Measurements from ENCODE around the gene RHBDD3. TPM values are rescaled to one million over a fixed set of nuclear protein-coding genes. Genes with fewer than 3 reads are reported as not detected.

Gene RHBDD3
- total RNA-seq, 1 donor from 2014 or later, result 29.7 TPM

DNA sequence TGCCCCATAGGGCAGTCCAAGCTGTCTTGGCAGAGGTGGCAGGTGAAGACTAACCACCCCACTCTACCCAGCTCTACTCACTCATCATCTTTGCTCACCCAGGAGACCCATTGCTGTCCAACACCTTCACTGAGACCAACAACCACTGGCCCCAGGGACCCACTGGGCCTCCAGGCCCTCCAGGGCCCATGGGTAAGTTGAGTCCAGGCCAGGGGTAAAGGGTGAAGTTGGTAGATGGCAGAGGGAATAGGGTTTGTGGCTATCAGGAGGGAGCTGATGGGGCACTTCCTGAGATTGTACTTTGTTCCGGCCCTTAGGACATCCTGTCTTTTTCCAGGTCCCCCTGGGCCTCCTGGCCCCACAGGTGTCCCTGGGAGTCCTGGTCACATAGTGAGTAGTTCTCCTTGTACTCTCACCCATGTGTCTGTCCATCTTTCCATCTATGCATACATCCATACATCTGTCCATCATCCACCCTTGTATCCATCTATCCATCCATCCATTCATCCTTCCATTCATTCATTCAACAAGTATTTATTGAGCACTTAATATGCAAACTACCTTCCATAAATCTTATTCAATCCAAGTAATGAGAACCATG is 34.4 kb downstream of the RHBDD3 start:
- Histone ChIP-seq H3K4me3 (no peak overlapping the region), H3K9me3 (no peaks in the 10 kb centered on the region), H3K27me3 (no peaks in the 10 kb centered on the region), H3K4me1 (no peaks in the 10 kb centered on the region), H3K36me3 (no peaks in the 10 kb centered on the region), H3K27ac (no peak overlapping the region)
- DNase-seq (ENCODE audit: extremely low spot score in 2 of 2), result no peak
- intact Hi-C loops (cut with DNase I), result no loop called here
- no peak for TF ChIP-seq POLR2A (IDR thresholded peaks at IDR 0.05)
- TF ChIP-seq POLR2AphosphoS5 (IDR thresholded peaks at IDR 0.05; ENCODE audit: insufficient read depth in 1 of 2, low read depth in 1 of 2), result no peak
- TF ChIP-seq, protein P1, sequence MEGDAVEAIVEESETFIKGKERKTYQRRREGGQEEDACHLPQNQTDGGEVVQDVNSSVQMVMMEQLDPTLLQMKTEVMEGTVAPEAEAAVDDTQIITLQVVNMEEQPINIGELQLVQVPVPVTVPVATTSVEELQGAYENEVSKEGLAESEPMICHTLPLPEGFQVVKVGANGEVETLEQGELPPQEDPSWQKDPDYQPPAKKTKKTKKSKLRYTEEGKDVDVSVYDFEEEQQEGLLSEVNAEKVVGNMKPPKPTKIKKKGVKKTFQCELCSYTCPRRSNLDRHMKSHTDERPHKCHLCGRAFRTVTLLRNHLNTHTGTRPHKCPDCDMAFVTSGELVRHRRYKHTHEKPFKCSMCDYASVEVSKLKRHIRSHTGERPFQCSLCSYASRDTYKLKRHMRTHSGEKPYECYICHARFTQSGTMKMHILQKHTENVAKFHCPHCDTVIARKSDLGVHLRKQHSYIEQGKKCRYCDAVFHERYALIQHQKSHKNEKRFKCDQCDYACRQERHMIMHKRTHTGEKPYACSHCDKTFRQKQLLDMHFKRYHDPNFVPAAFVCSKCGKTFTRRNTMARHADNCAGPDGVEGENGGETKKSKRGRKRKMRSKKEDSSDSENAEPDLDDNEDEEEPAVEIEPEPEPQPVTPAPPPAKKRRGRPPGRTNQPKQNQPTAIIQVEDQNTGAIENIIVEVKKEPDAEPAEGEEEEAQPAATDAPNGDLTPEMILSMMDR (IDR thresholded peaks at IDR 0.05), result no peak

GRCh38 chr22:29231971-29232959 is 35.5 kb downstream of the RHBDD3 start:
- H3K4me3 ChIP-seq, result no peak overlapping the region
- no peaks in the 10 kb centered on the region for H3K4me1 ChIP-seq
- H3K36me3 ChIP-seq, result no peaks in the 10 kb centered on the region
- peak; percentile 26 to 53 for TF ChIP-seq POLR2AphosphoS5 (IDR thresholded peaks at IDR 0.05; ENCODE audit: insufficient read depth in 1 of 2, low read depth in 1 of 2)
- TF ChIP-seq, protein P1 (IDR thresholded peaks at IDR 0.05), result no peak
- no peak for TF ChIP-seq POLR2A (IDR thresholded peaks at IDR 0.05)
- intact Hi-C loops (cut with DNase I), result no loop called here
- H3K9me3 ChIP-seq, result no peaks in the 10 kb centered on the region
- DNase-seq (ENCODE audit: extremely low spot score in 2 of 2), result no peak
- no peaks in the 10 kb centered on the region for H3K27me3 ChIP-seq
- no peak overlapping the region for H3K27ac ChIP-seq

DNA sequence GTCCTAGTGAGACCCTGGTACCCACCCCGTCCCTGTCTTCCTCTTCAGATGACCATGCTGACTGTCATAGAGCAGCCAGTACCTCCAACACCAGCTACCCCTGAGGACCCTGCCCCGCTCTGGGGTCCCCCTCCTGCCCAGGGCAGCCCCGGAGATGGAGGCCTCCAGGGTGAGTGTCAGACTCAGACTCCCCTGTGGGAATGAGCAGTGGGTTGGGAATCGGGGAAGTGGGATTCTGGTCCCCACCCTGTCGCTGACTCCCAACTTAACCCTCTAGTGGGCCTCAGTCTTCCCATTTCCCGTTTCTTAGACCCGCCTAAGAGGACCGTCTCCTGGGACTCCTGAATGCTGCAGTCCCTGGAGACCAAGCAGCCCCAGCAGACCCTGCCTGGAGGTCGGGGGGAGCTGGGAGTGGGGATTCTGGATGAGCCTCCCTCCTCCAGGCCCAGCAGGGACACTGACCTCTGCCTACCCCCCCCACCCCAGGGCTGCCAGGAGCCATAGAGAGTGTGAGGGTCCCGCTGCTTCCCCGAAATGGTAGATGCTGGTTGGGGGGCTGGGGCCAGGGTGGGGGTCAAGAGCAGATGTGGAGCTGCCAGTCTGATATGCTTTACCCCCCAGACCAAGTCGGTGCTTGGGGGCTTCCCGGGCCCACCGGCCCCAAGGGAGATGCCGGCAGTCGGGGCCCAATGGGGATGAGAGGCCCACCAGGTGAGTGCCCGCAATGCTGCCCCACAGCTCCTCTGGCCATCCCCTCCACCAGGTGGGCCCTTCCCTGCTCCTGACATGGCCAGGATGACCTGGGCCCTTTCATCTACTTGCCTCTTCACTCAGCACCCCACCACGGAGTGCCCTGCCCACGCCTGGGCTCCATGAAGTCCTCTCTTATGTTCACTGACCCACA is 36.6 kb downstream of the RHBDD3 start:
- no peaks in the 10 kb centered on the region for H3K27me3 ChIP-seq
- H3K4me1 ChIP-seq, result peaks cover under 1% of the 10 kb centered on the region
- no peak overlapping the region for H3K27ac ChIP-seq
- no peak for DNase-seq (ENCODE audit: extremely low spot score in 2 of 2)
- intact Hi-C loops (cut with DNase I), result no loop called here
- H3K4me3 ChIP-seq, result no peak overlapping the region
- no peaks in the 10 kb centered on the region for H3K36me3 ChIP-seq
- no peak for TF ChIP-seq POLR2A (IDR thresholded peaks at IDR 0.05)
- TF ChIP-seq POLR2AphosphoS5 (IDR thresholded peaks at IDR 0.05; ENCODE audit: insufficient read depth in 1 of 2, low read depth in 1 of 2), result no peak
- TF ChIP-seq, protein P1 (IDR thresholded peaks at IDR 0.05), result no peak
- H3K9me3 ChIP-seq, result no peaks in the 10 kb centered on the region

DNA sequence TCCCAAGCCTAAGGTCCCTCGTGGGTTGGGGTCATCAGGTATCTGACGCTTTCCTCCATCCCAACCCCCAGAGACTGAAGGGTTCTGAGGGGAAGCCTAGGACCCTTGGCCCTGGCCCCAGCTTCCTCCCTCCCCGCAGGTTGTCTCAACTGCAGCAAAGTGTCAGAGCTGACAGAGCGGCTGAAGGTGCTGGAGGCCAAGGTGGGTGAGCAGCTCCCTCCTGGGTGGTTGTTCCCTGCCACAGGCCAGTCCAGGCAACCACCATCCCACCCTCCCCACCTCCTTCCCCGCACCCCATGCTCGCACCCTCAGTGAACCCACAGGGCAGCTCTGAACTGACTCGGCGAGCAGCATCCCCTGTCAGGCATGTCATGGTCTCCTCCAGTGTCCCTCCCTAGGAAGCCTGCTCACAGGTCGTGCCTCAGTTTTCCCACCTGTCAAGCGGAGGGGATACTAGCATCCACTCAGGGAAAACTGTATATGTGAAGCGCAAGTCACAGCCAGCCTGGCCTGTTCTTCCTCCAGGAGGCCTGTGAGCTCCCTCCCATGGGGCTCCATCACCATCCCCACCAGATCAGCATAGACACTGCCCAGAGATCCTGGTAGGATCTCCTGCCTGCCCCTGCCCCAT is 41.3 kb downstream of the RHBDD3 start:
- H3K27me3 ChIP-seq, result no peaks in the 10 kb centered on the region
- no peaks in the 10 kb centered on the region for H3K36me3 ChIP-seq
- DNase-seq (ENCODE audit: extremely low spot score in 2 of 2), result no peak
- H3K4me3 ChIP-seq, result no peak overlapping the region
- H3K9me3 ChIP-seq, result no peaks in the 10 kb centered on the region
- peaks cover 29% of the 10 kb centered on the region for H3K4me1 ChIP-seq
- peak overlapping the region; percentile 79 for H3K27ac ChIP-seq
- TF ChIP-seq, protein P1 (IDR thresholded peaks at IDR 0.05), result no peak
- no peak for TF ChIP-seq POLR2A (IDR thresholded peaks at IDR 0.05)
- intact Hi-C loops (cut with DNase I), result no loop called here

Measured in vagina (tissue), 2 donors.